HG02678 (cell line): ENCODE results near the gene NRN1L.
"Not testable (repeated sequence)": the region's sequence is repeated elsewhere in the genome, so short reads cannot be mapped to it uniquely, and the experiment has no call there.

Experiments
- ATAC-seq: cut with Tn5 transposase; IDR thresholded peaks from one replicate; pipeline ENCODE4 v1.9.1; 2021; ENCODE audit warnings: mild to moderate bottlenecking, moderate library complexity; ENCODE audit not compliant: unreplicated experiment

NRN1L gene

DNA sequence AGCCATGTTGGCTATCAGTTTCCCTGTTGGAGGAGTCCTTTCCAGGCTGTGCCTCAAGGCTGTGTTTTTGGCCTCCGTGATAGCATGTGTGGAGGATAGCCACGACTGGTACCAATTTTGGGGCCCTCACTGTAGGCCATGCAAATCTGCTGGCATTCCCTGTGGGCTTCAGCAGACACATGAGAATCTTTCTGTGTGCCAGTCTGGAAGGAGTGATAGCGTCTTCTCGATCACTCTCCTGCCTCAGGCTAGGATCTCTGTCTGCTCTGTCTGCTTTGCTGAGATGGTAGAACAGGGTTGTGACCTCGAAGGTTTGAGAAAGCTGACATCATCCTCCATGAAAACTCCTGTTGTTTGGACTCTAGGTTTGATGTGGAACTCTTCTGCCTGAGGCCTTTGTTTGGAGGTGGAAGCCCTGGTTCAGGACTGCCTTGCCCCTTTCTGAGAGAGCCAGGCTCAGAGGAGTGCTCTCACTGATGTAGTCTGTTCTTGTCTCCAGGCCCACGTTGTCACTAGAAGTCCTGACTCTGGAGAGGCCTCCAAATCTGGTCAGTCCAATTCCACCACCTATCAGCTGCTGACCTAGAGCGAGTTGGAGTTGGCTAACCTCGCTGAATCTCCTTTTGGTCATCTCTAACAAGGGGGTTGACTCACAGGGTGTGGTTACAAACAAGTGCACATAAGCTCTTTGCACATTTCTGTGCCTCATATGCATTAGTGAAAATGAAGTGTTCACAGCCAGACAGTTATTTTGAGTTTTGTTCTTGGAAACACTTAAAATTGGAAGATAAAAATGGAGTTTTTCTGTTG, 23.9 kb upstream of the NRN1L start:
- no peak for ATAC-seq

DNA sequence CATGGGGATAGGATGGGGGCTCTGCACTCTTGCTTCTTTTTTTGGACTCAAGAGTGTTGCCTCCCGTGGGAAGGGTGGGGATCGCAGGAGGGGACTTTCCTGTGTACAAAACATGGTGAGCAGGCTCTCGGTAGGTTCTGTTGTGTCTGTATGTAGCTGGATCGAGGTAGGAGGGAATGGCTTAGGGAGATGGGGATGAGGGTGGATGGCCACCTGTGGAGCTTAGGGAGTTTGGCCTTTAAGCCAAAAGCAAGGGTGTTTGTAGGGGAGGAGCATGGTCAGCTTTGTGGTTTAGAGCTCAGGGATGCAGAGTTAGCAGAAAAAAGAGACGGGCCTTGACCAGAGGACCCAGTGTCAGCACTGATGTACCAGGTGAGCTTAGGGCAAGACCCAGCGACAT, 22.8 kb upstream of the NRN1L start:
- ATAC-seq = no peak

DNA sequence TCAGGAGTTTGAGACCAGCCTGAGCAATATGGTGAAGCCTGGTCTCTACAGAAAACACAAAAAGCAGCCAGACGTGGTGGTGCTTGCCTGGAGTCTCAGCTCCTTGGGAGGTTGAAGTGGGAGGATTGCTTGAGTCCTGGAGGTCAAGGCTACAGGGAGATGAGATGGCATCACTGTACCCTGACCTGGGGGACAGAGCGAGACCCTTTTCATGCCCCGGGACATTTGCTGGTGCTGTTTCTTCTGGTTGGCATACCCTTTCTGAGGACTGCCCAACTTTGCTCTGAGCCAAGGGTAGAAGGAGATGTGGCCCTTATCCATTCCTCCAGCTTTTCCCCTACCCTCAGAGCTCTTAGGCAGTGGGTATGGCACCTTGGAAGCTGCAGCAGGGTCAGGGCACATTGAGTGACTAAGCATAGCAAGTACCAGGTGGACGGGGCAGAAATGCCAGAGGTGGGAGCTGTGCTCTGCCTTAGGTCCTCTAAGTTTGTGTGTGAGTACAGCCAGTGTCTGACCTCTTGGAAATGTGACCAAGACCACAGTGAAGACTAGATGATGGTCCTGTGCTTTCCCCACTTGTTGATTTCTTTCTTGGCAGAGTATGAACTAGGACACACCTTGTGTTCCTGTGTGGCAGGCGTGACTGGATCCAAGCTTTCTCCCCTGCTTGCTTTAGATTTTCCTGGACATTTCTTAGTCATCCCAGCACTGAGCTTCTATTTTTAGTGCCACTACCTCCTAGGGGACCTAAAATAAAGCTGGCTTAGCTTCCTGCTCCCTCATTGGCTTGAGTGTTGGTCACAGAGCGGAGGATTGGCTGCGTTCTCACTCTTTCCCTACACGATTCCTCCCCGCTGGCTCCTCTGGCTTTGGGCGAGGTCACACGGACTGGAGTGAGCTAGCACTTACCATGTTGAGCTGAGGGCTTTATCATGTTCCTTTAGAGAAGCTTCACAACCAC, 21.8 kb upstream of the NRN1L start:
- ATAC-seq = no peak

DNA sequence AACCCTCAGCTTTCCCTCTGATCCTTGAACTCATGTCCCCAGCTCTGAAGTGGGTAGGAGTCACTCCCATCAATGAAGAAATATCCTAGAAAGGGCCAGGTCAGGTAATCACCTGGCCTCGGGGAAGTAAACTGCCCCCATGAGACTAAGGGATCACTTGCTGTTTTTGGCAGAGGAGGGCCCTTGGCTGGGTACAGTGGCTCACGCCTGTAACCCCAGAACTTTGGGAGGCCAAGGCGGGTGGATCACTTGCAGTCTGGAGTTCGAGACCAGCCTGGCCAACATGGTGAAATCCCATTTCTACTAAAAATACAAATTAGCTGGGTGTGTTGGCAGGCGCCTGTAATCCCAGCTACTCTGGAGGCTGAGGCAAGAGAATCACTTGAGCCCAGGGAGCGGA, 20.6 kb upstream of the NRN1L start:
- ATAC-seq = not testable (repeated sequence)

- ATAC-seq = no peak
Observed at GRCh38 chr16:67864594-67864993, 20.1 kb upstream of the NRN1L start.

GRCh38 chr16:67865318-67865717, 19.4 kb upstream of the NRN1L start:
- no peak for ATAC-seq

DNA sequence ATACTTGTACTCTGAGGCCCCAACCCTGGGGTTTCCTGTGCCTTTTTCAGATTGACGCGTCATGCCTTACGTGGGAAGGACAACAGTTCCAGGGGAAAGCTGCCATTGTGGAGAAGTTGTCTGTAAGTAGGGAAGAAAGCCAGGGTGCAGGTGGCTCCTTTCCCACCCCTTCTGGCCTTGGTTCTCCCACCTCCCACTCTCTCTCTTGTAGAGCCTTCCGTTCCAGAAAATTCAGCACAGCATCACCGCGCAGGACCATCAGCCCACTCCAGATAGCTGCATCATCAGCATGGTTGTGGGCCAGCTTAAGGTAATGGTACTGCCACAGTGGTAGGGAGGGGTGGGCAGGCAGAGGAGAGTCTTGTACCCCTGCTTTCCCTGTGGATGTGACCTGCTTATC, 16.4 kb upstream of the NRN1L start:
- no peak for ATAC-seq

DNA sequence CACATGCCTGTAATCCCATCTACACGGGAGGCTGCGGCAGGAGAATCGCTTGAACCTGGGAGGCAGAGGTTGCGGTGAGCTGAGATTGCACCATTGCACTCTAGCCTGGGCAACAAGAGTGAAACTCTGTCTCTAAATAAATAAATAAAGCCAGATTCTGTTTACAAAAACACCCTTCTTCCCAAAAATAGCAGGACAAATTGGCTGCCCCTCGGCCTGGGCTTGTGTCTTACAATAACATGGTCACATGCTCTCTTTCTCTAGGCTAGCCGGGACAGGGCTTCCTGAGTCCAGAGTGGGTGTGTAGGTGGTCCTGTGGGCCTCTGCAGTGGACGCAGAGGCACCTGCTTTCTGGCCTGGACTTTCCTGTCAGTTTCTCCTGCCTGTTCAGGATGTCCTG, 15.0 kb upstream of the NRN1L start:
- ATAC-seq = no peak

GRCh38 chr16:67871256-67871655, 13.4 kb upstream of the NRN1L start:
- ATAC-seq = no peak

GRCh38 chr16:67872131-67872630, 12.5 kb upstream of the NRN1L start:
- ATAC-seq = no peak

DNA sequence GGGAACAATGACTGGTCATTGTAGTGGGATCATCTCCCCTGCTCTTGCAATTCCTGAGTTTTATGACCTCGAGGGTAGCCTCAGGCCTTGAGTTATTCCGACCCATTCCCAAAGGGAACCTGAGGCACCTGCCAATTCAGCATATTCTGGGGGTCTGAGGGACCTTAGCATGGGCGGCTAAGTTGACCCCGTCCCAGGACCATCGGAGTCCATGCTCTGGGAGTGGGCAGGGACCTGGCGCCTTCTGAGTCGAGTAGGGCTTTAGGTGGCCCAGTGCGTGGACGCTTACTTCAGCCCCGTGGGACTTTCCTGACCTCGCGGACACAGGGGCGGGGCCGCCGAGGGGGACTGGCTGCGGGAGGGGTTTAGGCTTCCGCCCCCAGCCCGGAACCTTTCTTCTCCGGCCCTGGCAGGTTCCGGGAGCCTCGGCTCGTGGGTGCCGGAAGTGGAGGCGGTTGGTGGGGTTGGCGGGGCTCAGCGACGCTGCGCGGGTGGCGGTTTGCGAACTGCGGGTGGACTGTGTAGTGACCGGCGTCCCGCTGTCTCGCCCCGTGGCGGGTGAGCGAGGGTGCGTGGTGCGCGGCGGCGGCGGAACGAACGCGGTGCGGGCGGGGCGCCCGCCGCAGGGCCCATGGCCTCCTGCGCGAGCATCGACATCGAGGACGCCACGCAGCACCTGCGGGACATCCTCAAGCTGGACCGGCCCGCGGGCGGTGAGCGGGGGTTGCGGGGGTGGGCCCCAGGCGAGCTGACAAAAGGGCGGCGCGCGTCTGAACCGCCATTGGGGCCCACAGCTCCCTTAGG, 11.9 kb upstream of the NRN1L start, which contains the start of gene EDC4:
TSS of gene EDC4 (plus strand) at position 422 of the 804 bp plus-strand sequence. CDS start at position 632, 210 bp downstream.
- ATAC-seq = peak; percentile 74

DNA sequence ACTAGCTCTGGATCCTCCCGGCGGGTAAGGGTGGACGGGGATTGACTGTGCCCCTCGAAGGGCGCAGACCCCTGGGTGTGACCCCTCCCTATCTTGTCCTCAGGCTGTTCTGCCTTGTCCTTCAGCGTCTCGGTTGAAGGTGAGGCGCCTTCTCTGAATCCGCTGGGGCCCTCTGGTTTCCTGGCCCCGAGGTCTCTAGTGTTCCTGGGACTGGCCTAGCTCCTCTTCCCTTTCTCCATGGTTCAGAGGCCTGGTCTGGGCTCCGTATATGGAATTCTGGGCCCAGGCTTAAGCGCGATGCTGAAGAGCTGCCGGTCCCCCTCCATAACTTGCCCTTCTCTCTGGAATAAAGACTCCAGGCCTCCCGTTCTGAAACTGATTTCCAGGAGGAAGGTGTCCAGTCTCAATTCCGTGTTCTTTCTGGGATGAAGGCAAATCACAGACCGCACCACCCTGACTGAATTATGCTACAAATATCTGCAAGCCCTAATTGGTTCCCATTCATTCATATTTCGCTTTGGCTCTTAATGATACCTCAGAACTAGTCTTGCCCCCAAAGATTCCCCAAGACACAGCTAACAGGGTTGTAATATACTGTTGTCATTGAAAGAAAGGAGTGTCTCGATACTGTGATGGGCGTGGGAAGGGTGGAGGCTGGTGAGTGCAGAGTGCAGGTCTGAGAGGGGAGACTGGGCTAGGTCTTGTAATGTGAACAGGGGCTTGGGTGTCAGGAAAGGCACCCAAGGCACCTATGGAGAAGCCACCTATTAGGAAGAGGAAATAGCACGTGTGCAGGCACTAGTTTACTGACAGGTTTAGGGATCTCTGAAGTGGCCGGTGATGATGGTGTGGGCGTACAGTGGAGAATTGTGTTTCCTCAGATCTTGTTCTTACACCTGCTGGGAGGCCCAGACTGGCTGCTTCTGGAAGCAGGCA, 11.0 kb upstream of the NRN1L start:
- no peak for ATAC-seq

GRCh38 chr16:67874372-67874771, 10.3 kb upstream of the NRN1L start:
- ATAC-seq = no peak

- ATAC-seq = no peak
Observed at GRCh38 chr16:67877064-67877463, 7.6 kb upstream of the NRN1L start.

DNA sequence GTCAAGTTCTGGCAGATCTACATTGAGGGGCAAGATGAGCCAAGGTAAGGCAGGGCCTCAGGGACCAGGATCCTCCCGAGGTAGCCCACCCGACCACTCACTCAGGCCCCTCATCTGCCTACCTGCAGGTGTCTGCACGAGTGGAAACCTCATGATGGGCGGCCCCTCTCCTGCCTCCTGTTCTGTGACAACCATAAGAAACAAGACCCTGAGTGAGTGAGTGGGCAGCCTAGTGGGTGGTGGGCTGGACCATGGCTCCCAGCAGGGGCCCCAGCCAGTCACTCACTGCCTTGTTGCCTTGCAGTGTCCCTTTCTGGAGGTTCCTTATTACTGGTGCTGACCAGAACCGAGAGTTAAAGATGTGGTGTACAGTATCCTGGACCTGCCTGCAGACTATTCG, 6.5 kb upstream of the NRN1L start:
- ATAC-seq = no peak

DNA sequence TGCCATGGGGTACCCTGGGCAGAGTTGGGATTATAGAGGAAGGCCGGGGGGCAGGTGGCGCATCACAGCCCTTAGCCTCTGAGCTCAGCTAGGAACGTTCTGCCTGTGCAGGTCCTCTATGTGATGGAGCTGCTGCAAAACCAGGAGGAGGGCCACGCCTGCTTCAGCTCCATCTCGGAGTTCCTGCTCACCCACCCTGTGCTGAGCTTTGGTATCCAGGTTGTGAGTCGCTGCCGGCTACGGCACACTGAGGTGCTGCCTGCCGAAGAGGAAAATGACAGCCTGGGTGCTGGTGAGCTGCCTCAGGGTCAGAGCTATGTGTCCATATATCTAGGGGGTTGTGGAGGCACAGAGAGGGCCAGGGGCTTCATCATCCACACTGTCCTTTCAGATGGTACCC, 5.8 kb upstream of the NRN1L start:
- ATAC-seq = no peak

GRCh38 chr16:67879462-67879861, 5.2 kb upstream of the NRN1L start:
- ATAC-seq = no peak

- ATAC-seq = no peak
Observed at GRCh38 chr16:67879936-67880335, 4.7 kb upstream of the NRN1L start.

DNA sequence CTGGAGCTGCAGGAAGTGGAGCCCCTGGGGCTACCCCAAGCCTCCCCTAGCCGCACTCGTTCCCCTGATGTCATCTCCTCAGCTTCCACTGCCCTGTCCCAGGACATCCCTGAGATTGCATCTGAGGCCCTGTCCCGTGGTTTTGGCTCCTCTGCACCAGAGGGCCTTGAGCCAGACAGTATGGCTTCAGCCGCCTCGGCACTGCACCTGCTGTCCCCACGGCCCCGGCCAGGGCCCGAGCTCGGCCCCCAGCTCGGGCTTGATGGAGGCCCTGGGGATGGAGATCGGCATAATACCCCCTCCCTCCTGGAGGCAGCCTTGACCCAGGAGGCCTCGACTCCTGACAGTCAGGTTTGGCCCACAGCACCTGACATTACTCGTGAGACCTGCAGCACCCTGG, 4.1 kb upstream of the NRN1L start:
- no peak for ATAC-seq
